Caco-2 (cell line): ENCODE results near the gene IGFL1. TPM values are rescaled to one million over a fixed set of nuclear protein-coding genes. Genes with fewer than 3 reads are reported as not detected.
"Not testable (repeated sequence)": the region's sequence is repeated elsewhere in the genome, so short reads cannot be mapped to it uniquely, and the experiment has no call there.

ENCODE experiments used
- BruUV-seq: library from RNA; stranded (reverse); fragments of 400-500 nt; replicated peaks from 2 replicates; lab custom pipeline; 2021; lab: Mats Ljungman, UMichigan
- CTCF ChIA-PET: fragments of 300-600 bp; sonication (Branson Sonifier 250); formaldehyde crosslinking; loops from one replicate; lab custom pipeline; 2022; ENCODE audit warnings: antibody characterized with exemption; lab: Charles Lee
- POLR2A ChIA-PET: fragments of 300-600 bp; sonication (Branson Sonifier 250); formaldehyde crosslinking; loops from one replicate; lab custom pipeline; 2022; ENCODE audit warnings: antibody characterized with exemption; lab: Charles Lee
- DNase-seq, 2 experiments: peaks; one replicate each; pipeline versions ENCODE4 v3.0.0 to v3.0.0-alpha.2; 2020 to 2022
- H3K27me3 ChIP-seq: replicated peaks from 2 replicates; pipeline ENCODE4 v1.6.0; 2011; ENCODE audit warnings: low read length; ENCODE audit not compliant: control insufficient read depth, insufficient read depth
- H3K36me3 ChIP-seq: 2 replicates; pipeline ENCODE4 v1.5.1; 2011; ENCODE audit warnings: low read length; ENCODE audit not compliant: control insufficient read depth, insufficient read depth
- H3K4me1 ChIP-seq: fragments of 250-450 bp; sonication (Bioruptor Pico); 2 replicates; pipeline ENCODE4 v1.5.1; 2020; ENCODE audit warnings: mild to moderate bottlenecking
- H3K4me3 ChIP-seq: 2 replicates; pipeline ENCODE4 v1.5.1; 2011; ENCODE audit warnings: low read depth, mild to moderate bottlenecking, control low read depth, low read length
- H3K9me3 ChIP-seq: fragments of 250-450 bp; sonication (Bioruptor Pico); 2 replicates; pipeline ENCODE4 v1.5.1; 2020; ENCODE audit warnings: mild to moderate bottlenecking, moderate library complexity
- H3K27ac Mint-ChIP-seq: one replicate; pipeline ENCODE4 v1.8.0; 2022; ENCODE audit warnings: mixed read lengths; ENCODE audit not compliant: unreplicated experiment
- H3K27me3 Mint-ChIP-seq: one replicate; pipeline ENCODE4 v1.8.0; 2022; ENCODE audit warnings: mixed read lengths; ENCODE audit not compliant: insufficient read depth, unreplicated experiment
- H3K36me3 Mint-ChIP-seq: one replicate; pipeline ENCODE4 v1.8.0; 2022; ENCODE audit warnings: mild to moderate bottlenecking, mixed read lengths; ENCODE audit not compliant: insufficient read depth, unreplicated experiment
- H3K4me1 Mint-ChIP-seq: one replicate; pipeline ENCODE4 v1.8.0; 2022; ENCODE audit warnings: low read depth, mixed read lengths; ENCODE audit not compliant: unreplicated experiment
- H3K4me3 Mint-ChIP-seq: one replicate; pipeline ENCODE4 v1.8.0; 2022; ENCODE audit warnings: mild to moderate bottlenecking, moderate library complexity, mixed read lengths; ENCODE audit not compliant: unreplicated experiment
- H3K9me3 Mint-ChIP-seq: one replicate; pipeline ENCODE4 v1.8.0; 2022; ENCODE audit warnings: mixed read lengths; ENCODE audit not compliant: unreplicated experiment
- CTCF ChIP-seq, 2 experiments: fragments of 200-600 bp in 1 of 2; IDR thresholded peaks; 1 replicate in 1 of 2; 2 replicates in 1 of 2; pipeline versions ENCODE4 v1.5.1 to v1.8.0; 2011 to 2022; ENCODE audit warnings: antibody characterized with exemption in 1 of 2, control low read depth in 1 of 2, inconsistent platforms in 1 of 2, low read depth in 1 of 2, low read length in 1 of 2, mild to moderate bottlenecking in 1 of 2, moderate library complexity in 1 of 2; ENCODE audit not compliant: insufficient read depth in 1 of 2, severe bottlenecking in 1 of 2, unreplicated experiment in 1 of 2
- intact Hi-C: fragments of 100-400 bp; cut with micrococcal nuclease; formaldehyde crosslinking; loops from one replicate; pipeline ENCODE4 v1.10.0; 2022; ENCODE audit not compliant: unreplicated experiment
- total RNA-seq: library from RNA; stranded (reverse); gene quantifications from 2 replicates; pipeline ENCODE4 v1.2.3, GENCODE V29; 2022

IGFL1 gene
- total RNA-seq, 1 experiment from 2014 or later: not detected

GRCh38 chr19:46256855-46257254, 27.3 kb downstream of the IGFL1 start:
- ChIA-PET POLR2A (no interaction called here), CTCF (interaction anchor here (0.7 kb wide), 1 partner anchor 180 kb away, joined by 5 read pairs; no protein-coding TSS in a partner anchor)
- Mint-ChIP-seq H3K4me3 (no peak overlapping the region), H3K9me3 (no peaks in the 10 kb centered on the region), H3K27ac (no peak overlapping the region), H3K36me3 (peaks cover 6% of the 10 kb centered on the region), H3K4me1 (peaks cover 6% of the 10 kb centered on the region), H3K27me3 (no peaks in the 10 kb centered on the region)
- 0 out of 2 replicates have a peak, but pooled peaks cover 4% of the 10 kb centered on the region for H3K9me3 ChIP-seq
- TF ChIP-seq CTCF (IDR thresholded peaks at IDR 0.05; ENCODE audit: insufficient read depth in 1 of 2, low read depth in 1 of 2, low read length in 1 of 2, severe bottlenecking in 1 of 2, unreplicated experiment in 1 of 2): no peak
- H3K36me3 ChIP-seq: no peaks in the 10 kb centered on the region
- BruUV-seq: no TSS peak
- no peak for DNase-seq
- intact Hi-C loops: loop anchor here (5.0 kb wide), 1 partner anchor 45 kb away; no protein-coding TSS in a partner anchor
- no peaks in the 10 kb centered on the region for H3K4me1 ChIP-seq
- no peaks in the 10 kb centered on the region for H3K27me3 ChIP-seq
- no peak overlapping the region for H3K4me3 ChIP-seq

- H3K4me3 Mint-ChIP-seq, POLR2A ChIA-PET, H3K36me3 ChIP-seq, H3K27me3 ChIP-seq, H3K27me3 Mint-ChIP-seq, intact Hi-C loops, BruUV-seq, H3K4me1 Mint-ChIP-seq, H3K36me3 Mint-ChIP-seq, H3K9me3 ChIP-seq, H3K4me1 ChIP-seq, H3K9me3 Mint-ChIP-seq, H3K27ac Mint-ChIP-seq, DNase-seq, H3K4me3 ChIP-seq: not testable (repeated sequence)
- CTCF ChIA-PET: interaction anchor here (0.7 to 1.9 kb wide), 2 partner anchors 182 to 185 kb away, joined by 3 to 7 read pairs; no protein-coding TSS in a partner anchor
Measured at GRCh38 chr19:46261501-46261900, 32.0 kb downstream of the IGFL1 start.

GRCh38 chr19:46262684-46263296, 33.2 kb downstream of the IGFL1 start:
- H3K27ac Mint-ChIP-seq, H3K4me1 Mint-ChIP-seq, H3K27me3 Mint-ChIP-seq, H3K9me3 Mint-ChIP-seq, H3K36me3 ChIP-seq, BruUV-seq, H3K4me3 ChIP-seq, H3K4me3 Mint-ChIP-seq, DNase-seq, POLR2A ChIA-PET, H3K27me3 ChIP-seq, H3K36me3 Mint-ChIP-seq, H3K9me3 ChIP-seq, intact Hi-C loops, H3K4me1 ChIP-seq: not testable (repeated sequence)
- CTCF ChIA-PET: interaction anchor here (1.9 kb wide), 1 partner anchor 186 kb away, joined by 7 read pairs; no protein-coding TSS in a partner anchor

- DNase-seq, POLR2A ChIA-PET, H3K36me3 ChIP-seq, H3K9me3 Mint-ChIP-seq, H3K4me3 ChIP-seq, H3K4me1 ChIP-seq, H3K4me3 Mint-ChIP-seq, H3K36me3 Mint-ChIP-seq, H3K27me3 Mint-ChIP-seq, H3K4me1 Mint-ChIP-seq, H3K27me3 ChIP-seq, BruUV-seq, H3K9me3 ChIP-seq, H3K27ac Mint-ChIP-seq: not testable (repeated sequence)
- CTCF ChIA-PET: interaction anchor here (0.6 to 2.9 kb wide), 10 partner anchors 54 to 459 kb away, joined by 3 to 59 read pairs (median 6); partner anchors contain the start of gene IGFL2
- intact Hi-C loops: loop anchor here (1.0 to 5.0 kb wide), 6 partner anchors 72 to 236 kb away; partner anchors contain the start of gene IGFL2
Measured at GRCh38 chr19:46264801-46265200, 35.3 kb downstream of the IGFL1 start.
